ENCODE results near the gene DGAT2. TPM values are rescaled to one million over a fixed set of nuclear protein-coding genes. Genes with fewer than 3 reads are reported as not detected.
"Not testable (repeated sequence)": the region's sequence is repeated elsewhere in the genome, so short reads cannot be mapped to it uniquely, and the experiment has no call there.

The DGAT2 gene
- total RNA-seq, 1 donor from 2014 or later = 0.13 TPM

- Mint-ChIP-seq H3K27ac (ENCODE audit: unreplicated experiment) (no peak overlapping the region), H3K36me3 (ENCODE audit: unreplicated experiment) (no peaks in the 10 kb centered on the region), H3K27me3 (ENCODE audit: unreplicated experiment) (peaks cover 63% of the 10 kb centered on the region), H3K4me3 (ENCODE audit: unreplicated experiment) (no peak overlapping the region), H3K9me3 (ENCODE audit: unreplicated experiment) (no peaks in the 10 kb centered on the region), H3K4me1 (ENCODE audit: unreplicated experiment) (peaks cover 4% of the 10 kb centered on the region)
- DNase-seq (ENCODE audit: extremely low spot score, unreplicated experiment) = no peak
- no peak for TF ChIP-seq CTCF (IDR thresholded peaks at IDR 0.05)
Observed at GRCh38 chr11:75743711-75744563, 24.6 kb upstream of the DGAT2 start.

DNA sequence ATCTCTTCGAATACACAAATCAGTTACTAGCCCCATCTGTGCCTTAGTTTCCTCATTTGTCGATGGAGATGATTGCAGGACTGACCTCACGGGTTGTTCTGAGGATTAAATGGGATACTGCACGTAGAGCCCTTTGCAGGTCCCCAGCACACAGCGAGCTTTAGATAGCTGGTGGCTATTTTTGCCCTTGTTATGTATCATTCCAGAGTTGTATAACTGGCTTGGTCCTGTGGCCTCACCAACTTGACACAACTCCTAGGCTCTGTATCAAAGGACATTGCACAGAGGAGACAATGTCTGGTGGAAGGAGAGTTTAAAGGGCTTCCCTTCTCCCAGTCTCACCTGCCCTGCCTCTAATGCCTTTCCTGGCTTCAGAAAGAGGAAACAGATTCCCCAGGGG, 22.8 kb upstream of the DGAT2 start:
- TF ChIP-seq CTCF (IDR thresholded peaks at IDR 0.05) = no peak
- no peak for DNase-seq (ENCODE audit: extremely low spot score, unreplicated experiment)
- Mint-ChIP-seq H3K4me1 (ENCODE audit: unreplicated experiment) (peaks cover 4% of the 10 kb centered on the region), H3K27ac (ENCODE audit: unreplicated experiment) (no peak overlapping the region), H3K4me3 (ENCODE audit: unreplicated experiment) (no peak overlapping the region), H3K9me3 (ENCODE audit: unreplicated experiment) (no peaks in the 10 kb centered on the region), H3K36me3 (ENCODE audit: unreplicated experiment) (no peaks in the 10 kb centered on the region), H3K27me3 (ENCODE audit: unreplicated experiment) (peaks cover 51% of the 10 kb centered on the region)

DNA sequence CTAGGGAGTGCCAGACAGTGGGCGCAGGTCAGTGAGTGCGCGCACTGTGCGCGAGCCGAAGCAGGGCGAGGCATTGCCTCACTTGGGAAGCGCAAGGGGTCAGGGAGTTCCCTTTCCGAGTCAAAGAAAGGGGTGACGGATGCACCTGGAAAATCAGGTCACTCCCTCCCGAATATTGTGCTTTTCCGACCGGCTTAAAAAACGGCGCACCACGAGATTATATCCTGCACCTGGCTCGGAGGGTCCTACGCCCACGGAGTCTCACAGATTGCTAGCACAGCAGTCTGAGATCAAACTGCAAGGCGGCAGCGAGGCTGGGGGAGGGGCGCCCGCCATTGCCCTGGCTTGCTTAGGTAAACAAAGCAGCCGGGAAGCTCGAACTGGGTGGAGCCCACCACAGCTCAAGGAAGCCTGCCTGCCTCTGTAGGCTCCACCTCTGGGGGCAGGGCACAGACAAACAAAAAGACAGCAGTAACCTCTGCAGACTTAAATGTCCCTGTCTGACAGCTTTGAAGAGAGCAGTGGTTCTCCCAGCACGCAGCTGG, 19.8 kb upstream of the DGAT2 start:
- DNase-seq (ENCODE audit: extremely low spot score, unreplicated experiment) = not testable (repeated sequence)

GRCh38 chr11:75754933-75755332, 13.6 kb upstream of the DGAT2 start:
- H3K9me3 Mint-ChIP-seq (ENCODE audit: unreplicated experiment) = not testable (repeated sequence)
- H3K27me3 Mint-ChIP-seq (ENCODE audit: unreplicated experiment) = peaks cover 36% of the 10 kb centered on the region

More for the DNA sequence above, 19.8 kb upstream of the DGAT2 start:
- H3K9me3 Mint-ChIP-seq (ENCODE audit: unreplicated experiment); H3K4me1 Mint-ChIP-seq (ENCODE audit: unreplicated experiment); H3K36me3 Mint-ChIP-seq (ENCODE audit: unreplicated experiment); H3K27ac Mint-ChIP-seq (ENCODE audit: unreplicated experiment); H3K4me3 Mint-ChIP-seq (ENCODE audit: unreplicated experiment): not testable (repeated sequence)
- peaks cover 35% of the 10 kb centered on the region for H3K27me3 Mint-ChIP-seq (ENCODE audit: unreplicated experiment)

GRCh38 chr11:75757651-75758050, 10.9 kb upstream of the DGAT2 start:
- no peak overlapping the region for H3K27ac Mint-ChIP-seq (ENCODE audit: unreplicated experiment)

More at GRCh38 chr11:75754933-75755332, 13.6 kb upstream of the DGAT2 start:
- H3K4me3 Mint-ChIP-seq (ENCODE audit: unreplicated experiment); H3K4me1 Mint-ChIP-seq (ENCODE audit: unreplicated experiment); H3K36me3 Mint-ChIP-seq (ENCODE audit: unreplicated experiment); DNase-seq (ENCODE audit: extremely low spot score, unreplicated experiment); H3K27ac Mint-ChIP-seq (ENCODE audit: unreplicated experiment): not testable (repeated sequence)

More at GRCh38 chr11:75757651-75758050, 10.9 kb upstream of the DGAT2 start:
- no peaks in the 10 kb centered on the region for H3K9me3 Mint-ChIP-seq (ENCODE audit: unreplicated experiment)
- peaks cover 38% of the 10 kb centered on the region for H3K27me3 Mint-ChIP-seq (ENCODE audit: unreplicated experiment)
- TF ChIP-seq CTCF (IDR thresholded peaks at IDR 0.05) = no peak
- H3K36me3 Mint-ChIP-seq (ENCODE audit: unreplicated experiment) = no peaks in the 10 kb centered on the region
- no peak overlapping the region for H3K4me3 Mint-ChIP-seq (ENCODE audit: unreplicated experiment)
- no peaks in the 10 kb centered on the region for H3K4me1 Mint-ChIP-seq (ENCODE audit: unreplicated experiment)
- no peak for DNase-seq (ENCODE audit: extremely low spot score, unreplicated experiment)

Data from osteocyte (in vitro differentiated cells).